ENCODE results near the gene ZBTB20.

DNA sequence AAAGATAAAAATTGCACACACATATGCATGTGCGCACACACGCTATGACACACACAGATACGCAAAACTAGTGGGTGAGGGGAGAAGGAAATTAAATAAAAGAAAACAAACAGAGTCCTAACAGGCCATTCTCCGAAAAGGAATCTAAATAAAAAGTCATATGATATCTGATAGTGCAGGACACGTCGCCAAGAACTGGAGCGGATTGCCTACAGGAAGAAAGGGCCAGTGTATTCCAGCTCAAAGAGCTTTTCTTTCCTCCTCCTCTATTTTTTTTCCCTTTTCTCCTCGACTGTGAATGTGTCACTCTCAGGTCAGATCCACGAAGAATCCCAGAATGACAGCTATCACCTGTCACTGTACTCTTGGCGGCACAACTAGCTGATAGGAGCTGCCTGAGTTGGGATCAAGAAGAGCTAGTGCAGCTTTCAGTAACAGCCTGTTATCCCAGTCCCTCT, 695.5 kb downstream of the ZBTB20 start:
- TF ChIP-seq, protein P1, sequence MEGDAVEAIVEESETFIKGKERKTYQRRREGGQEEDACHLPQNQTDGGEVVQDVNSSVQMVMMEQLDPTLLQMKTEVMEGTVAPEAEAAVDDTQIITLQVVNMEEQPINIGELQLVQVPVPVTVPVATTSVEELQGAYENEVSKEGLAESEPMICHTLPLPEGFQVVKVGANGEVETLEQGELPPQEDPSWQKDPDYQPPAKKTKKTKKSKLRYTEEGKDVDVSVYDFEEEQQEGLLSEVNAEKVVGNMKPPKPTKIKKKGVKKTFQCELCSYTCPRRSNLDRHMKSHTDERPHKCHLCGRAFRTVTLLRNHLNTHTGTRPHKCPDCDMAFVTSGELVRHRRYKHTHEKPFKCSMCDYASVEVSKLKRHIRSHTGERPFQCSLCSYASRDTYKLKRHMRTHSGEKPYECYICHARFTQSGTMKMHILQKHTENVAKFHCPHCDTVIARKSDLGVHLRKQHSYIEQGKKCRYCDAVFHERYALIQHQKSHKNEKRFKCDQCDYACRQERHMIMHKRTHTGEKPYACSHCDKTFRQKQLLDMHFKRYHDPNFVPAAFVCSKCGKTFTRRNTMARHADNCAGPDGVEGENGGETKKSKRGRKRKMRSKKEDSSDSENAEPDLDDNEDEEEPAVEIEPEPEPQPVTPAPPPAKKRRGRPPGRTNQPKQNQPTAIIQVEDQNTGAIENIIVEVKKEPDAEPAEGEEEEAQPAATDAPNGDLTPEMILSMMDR (IDR thresholded peaks at IDR 0.05): no peak
- peak in 2 of 4 donors; percentile 17 to 26 for TF ChIP-seq POLR2AphosphoS5 (IDR thresholded peaks at IDR 0.05)
- no peak for TF ChIP-seq EP300 (IDR thresholded peaks at IDR 0.05)
- no peak for TF ChIP-seq POLR2A (IDR thresholded peaks at IDR 0.05)
